SK-N-MC (cell line): ENCODE results near the gene CXCL8.

Source experiments
- EZH2 ChIP-seq: fragments of 200-600 bp; sonication (generic); IDR thresholded peaks from one replicate; pipeline ENCODE4 v1.6.1; 2017; ENCODE audit warnings: antibody characterized with exemption
- FOXP2 ChIP-seq: optimal IDR thresholded peaks from 2 replicates; pipeline ENCODE3; 2011; ENCODE audit warnings: mild to moderate bottlenecking, moderate library complexity; ENCODE audit not compliant: insufficient read depth; ENCODE audit errors: extremely low read length, control extremely low read depth
- POLR2AphosphoS5 ChIP-seq: IDR thresholded peaks from 2 replicates; pipeline ENCODE4 v1.6.1; 2012; ENCODE audit warnings: mild to moderate bottlenecking, low read depth, low read length, borderline replicate concordance

- TF ChIP-seq EZH2 (no peak), POLR2AphosphoS5 (no peak), FOXP2 (no peak)
These were observed 34.6 kb upstream of the CXCL8 start for GRCh38 chr4:73705721-73706120.
